ENCODE results near the gene SMYD3. TPM values are rescaled to one million over a fixed set of nuclear protein-coding genes. Genes with fewer than 3 reads are reported as not detected.

SMYD3 gene
- total and polyA plus RNA-seq, 2 of the 13 experiments (the other 11 are each of a cell fraction or from before 2014, with no cell fraction given) = 27.7 to 35.8 TPM

- no peaks in the 10 kb centered on the region for H3K9me3 ChIP-seq (ENCODE audit: low read length)
- H3K4me2 ChIP-seq (ENCODE audit: low read depth, low read length) = no peak overlapping the region
- H2AFZ ChIP-seq (ENCODE audit: low read length) = no peak overlapping the region
- CTCF ChIA-PET (ENCODE audit: low intra/inter-chr PET ratio, low total read pairs) = no interaction called here
- H3K79me2 ChIP-seq (ENCODE audit: insufficient read depth, low read length) = no peaks in the 10 kb centered on the region
- in situ Hi-C loops (cut with HindIII; ENCODE audit: extremely low pct_ligation_motif_present, low pct_unique_long_range_greater_than_20kb) = no loop called here
- no peak overlapping the region for H3K27ac ChIP-seq (ENCODE audit: extremely low read length, insufficient read depth, low read length)
- H3K4me1 ChIP-seq (ENCODE audit: insufficient read depth, low read length) = no peaks in the 10 kb centered on the region
- no peaks in the 10 kb centered on the region for H3K36me3 ChIP-seq (replicated peaks in 1 of 2; ENCODE audit: control insufficient read depth in 1 of 2, insufficient read depth in 2 of 2, low read length in 2 of 2)
- DNase-seq (ENCODE audit: low spot score) (no peak), ATAC-seq (no peak), FAIRE-seq (no peak)
- no peak overlapping the region for H3K9ac ChIP-seq (ENCODE audit: insufficient read depth, low read depth, low read length)
- WGBS (ENCODE audit: low lambda C conversion rate) = 100% methylated on average over 1 of the region's 1 CpG
- no peak overlapping the region for H3K4me3 ChIP-seq (replicated peaks in 1 of 3; ENCODE audit: insufficient read depth in 1 of 3, low read depth in 2 of 3, low read length in 3 of 3)
- H4K20me1 ChIP-seq (ENCODE audit: insufficient read depth, low read length) = no peaks in the 10 kb centered on the region
- POLR2A ChIA-PET = no interaction called here
- no peaks in the 10 kb centered on the region for H3K27me3 ChIP-seq (ENCODE audit: control insufficient read depth in 1 of 2, insufficient read depth in 2 of 2, low read length in 2 of 2)
- no TSS peak for BruUV-seq (replicated peaks)
- TF ChIP-seq, protein P1, sequence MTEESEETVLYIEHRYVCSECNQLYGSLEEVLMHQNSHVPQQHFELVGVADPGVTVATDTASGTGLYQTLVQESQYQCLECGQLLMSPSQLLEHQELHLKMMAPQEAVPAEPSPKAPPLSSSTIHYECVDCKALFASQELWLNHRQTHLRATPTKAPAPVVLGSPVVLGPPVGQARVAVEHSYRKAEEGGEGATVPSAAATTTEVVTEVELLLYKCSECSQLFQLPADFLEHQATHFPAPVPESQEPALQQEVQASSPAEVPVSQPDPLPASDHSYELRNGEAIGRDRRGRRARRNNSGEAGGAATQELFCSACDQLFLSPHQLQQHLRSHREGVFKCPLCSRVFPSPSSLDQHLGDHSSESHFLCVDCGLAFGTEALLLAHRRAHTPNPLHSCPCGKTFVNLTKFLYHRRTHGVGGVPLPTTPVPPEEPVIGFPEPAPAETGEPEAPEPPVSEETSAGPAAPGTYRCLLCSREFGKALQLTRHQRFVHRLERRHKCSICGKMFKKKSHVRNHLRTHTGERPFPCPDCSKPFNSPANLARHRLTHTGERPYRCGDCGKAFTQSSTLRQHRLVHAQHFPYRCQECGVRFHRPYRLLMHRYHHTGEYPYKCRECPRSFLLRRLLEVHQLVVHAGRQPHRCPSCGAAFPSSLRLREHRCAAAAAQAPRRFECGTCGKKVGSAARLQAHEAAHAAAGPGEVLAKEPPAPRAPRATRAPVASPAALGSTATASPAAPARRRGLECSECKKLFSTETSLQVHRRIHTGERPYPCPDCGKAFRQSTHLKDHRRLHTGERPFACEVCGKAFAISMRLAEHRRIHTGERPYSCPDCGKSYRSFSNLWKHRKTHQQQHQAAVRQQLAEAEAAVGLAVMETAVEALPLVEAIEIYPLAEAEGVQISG (CRISPR knock-in tag; IDR thresholded peaks at IDR 0.05) = no peak
- TF ChIP-seq PCBP1 (IDR thresholded peaks at IDR 0.05; ENCODE audit: borderline replicate concordance, low read depth, low read length) = no peak
- TF ChIP-seq IKZF4 (CRISPR knock-in tag; IDR thresholded peaks at IDR 0.05; ENCODE audit: borderline replicate concordance, low read depth, not compliant biosample characterization) = no peak
- intact Hi-C loops (cut with micrococcal nuclease; ENCODE audit: unreplicated experiment) = no loop called here
Measured at GRCh38 chr1:246383239-246383589, 123.9 kb downstream of the SMYD3 start.

DNA sequence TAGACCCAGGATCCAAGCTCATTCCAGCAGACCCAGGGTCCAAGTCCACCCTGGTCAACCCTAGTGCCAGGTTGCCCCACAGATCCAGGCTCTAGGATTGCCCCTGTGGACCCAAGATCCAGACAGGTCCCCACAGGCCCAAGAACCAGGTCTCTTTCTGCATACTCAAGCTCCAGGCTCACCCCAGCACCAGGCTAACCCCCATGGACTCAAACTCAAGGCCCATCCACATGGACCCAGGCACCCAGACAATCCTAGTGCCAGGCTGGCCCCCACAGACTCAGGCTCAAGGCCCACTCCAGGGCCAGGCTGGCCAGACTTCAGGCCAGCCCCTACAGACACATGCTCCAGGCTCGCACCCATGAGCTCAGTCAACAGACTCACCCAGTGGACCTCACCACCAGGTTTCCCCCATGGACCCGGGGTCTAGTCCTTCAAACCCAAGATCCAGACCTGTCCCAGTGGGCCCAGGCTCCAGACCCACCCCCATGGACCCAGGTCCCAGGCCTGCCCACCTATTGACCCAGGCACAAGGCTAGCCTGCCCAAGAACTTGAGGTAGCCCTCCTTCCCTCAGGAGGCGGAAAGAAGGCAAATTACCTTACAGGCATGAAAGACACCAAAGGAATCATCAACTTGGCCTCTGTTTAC is 124.4 kb downstream of the SMYD3 start:
- H3K9me3 ChIP-seq (ENCODE audit: low read length) = no peaks in the 10 kb centered on the region
- CTCF ChIA-PET (ENCODE audit: low intra/inter-chr PET ratio, low total read pairs) = no interaction called here
- no peak overlapping the region for H3K4me2 ChIP-seq (ENCODE audit: low read depth, low read length)
- POLR2A ChIA-PET = no interaction called here
- in situ Hi-C loops (cut with HindIII; ENCODE audit: extremely low pct_ligation_motif_present, low pct_unique_long_range_greater_than_20kb) (no loop called here), intact Hi-C loops (cut with micrococcal nuclease; ENCODE audit: unreplicated experiment) (no loop called here)
- no peak overlapping the region for H3K4me3 ChIP-seq (replicated peaks in 1 of 3; ENCODE audit: insufficient read depth in 1 of 3, low read depth in 2 of 3, low read length in 3 of 3)
- H3K27me3 ChIP-seq (ENCODE audit: control insufficient read depth in 1 of 2, insufficient read depth in 2 of 2, low read length in 2 of 2) = no peaks in the 10 kb centered on the region
- no peak overlapping the region for H3K9ac ChIP-seq (ENCODE audit: insufficient read depth, low read depth, low read length)
- 89% methylated on average over 1 of the region's 3 CpGs for WGBS (ENCODE audit: low lambda C conversion rate)
- DNase-seq (ENCODE audit: low spot score) (no peak), FAIRE-seq (no peak), ATAC-seq (no peak)
- no peak for TF ChIP-seq ZMYM3 (CRISPR knock-in tag; IDR thresholded peaks at IDR 0.05)
- no peak for TF ChIP-seq KDM4B (CRISPR knock-in tag; IDR thresholded peaks at IDR 0.05)
- TF ChIP-seq TCF7 (IDR thresholded peaks at IDR 0.05; ENCODE audit: low read depth) = no peak
- TF ChIP-seq ARID5B (CRISPR knock-in tag; IDR thresholded peaks at IDR 0.05) = no peak
- BruUV-seq (replicated peaks) = no TSS peak
- H3K79me2 ChIP-seq (ENCODE audit: insufficient read depth, low read length) = no peaks in the 10 kb centered on the region
- H3K27ac ChIP-seq (ENCODE audit: extremely low read length, insufficient read depth, low read length) = no peak overlapping the region
- H3K36me3 ChIP-seq (replicated peaks in 1 of 2; ENCODE audit: control insufficient read depth in 1 of 2, insufficient read depth in 2 of 2, low read length in 2 of 2) = no peaks in the 10 kb centered on the region
- H2AFZ ChIP-seq (ENCODE audit: low read length) = no peak overlapping the region
- no peaks in the 10 kb centered on the region for H4K20me1 ChIP-seq (ENCODE audit: insufficient read depth, low read length)
- no peaks in the 10 kb centered on the region for H3K4me1 ChIP-seq (ENCODE audit: insufficient read depth, low read length)
